Activated CD4-positive, alpha-beta T cell treated with anti-CD3 and anti-CD28 coated beads, Interleukin-2, amount 10 ng/mL, durations not matched to agents 7 days and 5 days (primary cell): ENCODE data around the gene KATNBL1. TPM values are rescaled to one million over a fixed set of nuclear protein-coding genes. Genes with fewer than 3 reads are reported as not detected.

Experiments used
- CTCF ChIA-PET: fragments of 350-600 bp; sonication (Branson Sonifier 250); formaldehyde crosslinking; loops from one replicate; lab custom pipeline; 2021; ENCODE audit warnings: antibody characterized with exemption; lab: Charles Lee
- POLR2A ChIA-PET: fragments of 350-600 bp; sonication (Branson Sonifier 250); formaldehyde crosslinking; loops from one replicate; lab custom pipeline; 2021; ENCODE audit warnings: antibody characterized with exemption; lab: Charles Lee
- DNase-seq: peaks from one replicate; pipeline ENCODE4 v3.0.0-alpha.2; 2020
- H3K27ac Mint-ChIP-seq: one replicate; pipeline ENCODE4 v1.8.0; 2021; ENCODE audit warnings: mild to moderate bottlenecking, moderate library complexity, mixed read lengths
- H3K27me3 Mint-ChIP-seq: one replicate; pipeline ENCODE4 v1.8.0; 2021; ENCODE audit warnings: mixed read lengths
- H3K36me3 Mint-ChIP-seq: one replicate; pipeline ENCODE4 v1.8.0; 2021; ENCODE audit warnings: low read depth, mixed read lengths
- H3K4me1 Mint-ChIP-seq: one replicate; pipeline ENCODE4 v1.8.0; 2021; ENCODE audit warnings: mixed read lengths
- H3K4me3 Mint-ChIP-seq: one replicate; pipeline ENCODE4 v1.8.0; 2021; ENCODE audit warnings: mild to moderate bottlenecking, moderate library complexity, mixed read lengths
- H3K9me3 Mint-ChIP-seq: one replicate; pipeline ENCODE4 v1.8.0; 2021; ENCODE audit warnings: mixed read lengths
- total RNA-seq, 2 experiments: library from RNA; stranded (reverse); gene quantifications; one replicate each; pipeline ENCODE4 v1.2.3, GENCODE V29; 2021

KATNBL1 gene
- total RNA-seq, 2 experiments from 2014 or later: 40.8 to 45.7 TPM

DNA sequence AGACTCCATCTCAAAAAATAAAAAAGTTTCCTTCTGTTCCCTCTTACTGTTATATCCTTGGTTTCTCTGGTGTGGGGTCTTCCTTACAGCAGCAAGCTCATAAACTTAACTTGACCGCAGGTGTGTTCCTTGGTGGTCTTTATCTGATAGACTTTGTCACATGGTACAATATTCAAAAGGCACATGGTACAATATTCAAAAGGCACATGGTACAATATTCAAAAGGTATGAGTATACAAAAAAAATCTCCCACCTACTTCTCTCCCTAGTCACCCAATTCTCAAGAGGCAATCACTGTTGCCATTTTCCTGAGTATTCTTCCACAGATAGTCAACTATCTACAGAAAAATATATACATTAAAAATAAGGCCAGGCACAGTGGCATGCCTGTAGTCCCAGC, 103.5 kb downstream of the KATNBL1 start:
- ChIA-PET CTCF (interaction anchor here (0.7 kb wide), 1 partner anchor 352 kb away, joined by 3 read pairs; no protein-coding TSS in a partner anchor), POLR2A (interaction anchor here (0.6 kb wide), 1 partner anchor 9 kb away, joined by 6 read pairs; no protein-coding TSS in a partner anchor)

DNA sequence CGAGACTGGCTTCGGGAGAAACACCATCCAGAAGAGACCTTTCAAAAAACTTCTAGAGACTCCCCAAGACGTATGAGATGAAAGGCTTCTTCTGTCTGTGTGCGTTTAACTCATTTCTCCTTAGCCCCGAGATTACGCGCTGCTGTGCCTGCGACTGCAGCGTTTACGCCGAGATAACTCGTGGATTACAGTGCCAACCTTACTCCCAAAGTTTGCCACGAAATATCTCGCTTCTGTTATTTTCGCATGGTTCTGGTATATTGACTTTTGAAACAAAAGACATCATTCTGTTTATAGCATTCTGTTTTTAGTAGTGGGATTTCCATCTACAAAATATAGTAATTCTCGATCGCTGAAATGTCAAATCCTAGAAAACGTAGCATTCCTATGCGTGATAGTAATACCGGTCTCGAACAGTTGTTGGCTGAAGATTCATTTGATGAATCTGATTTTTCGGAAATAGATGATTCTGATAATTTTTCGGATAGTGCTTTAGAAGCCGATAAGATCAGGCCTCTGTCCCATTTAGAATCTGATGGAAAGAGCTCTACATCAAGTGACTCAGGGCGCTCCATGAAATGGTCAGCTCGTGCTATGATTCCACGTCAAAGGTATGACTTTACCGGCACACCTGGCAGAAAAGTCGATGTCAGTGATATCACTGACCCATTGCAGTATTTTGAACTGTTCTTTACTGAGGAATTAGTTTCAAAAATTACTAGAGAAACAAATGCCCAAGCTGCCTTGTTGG, 107.5 kb downstream of the KATNBL1 start:
- peaks cover 23% of the 10 kb centered on the region for H3K36me3 Mint-ChIP-seq
- no peaks in the 10 kb centered on the region for H3K27me3 Mint-ChIP-seq
- ChIA-PET CTCF (interaction anchor here (0.7 to 1.4 kb wide), 5 partner anchors 12 to 108 kb away, joined by 3 to 4 read pairs (median 3); partner anchors contain the start of gene KATNBL1), POLR2A (no interaction called here)
- H3K4me3 Mint-ChIP-seq: peak overlapping the region; percentile 97
- peak overlapping the region; percentile 96 for H3K27ac Mint-ChIP-seq
- peaks cover 37% of the 10 kb centered on the region for H3K4me1 Mint-ChIP-seq
- DNase-seq: no peak
- H3K9me3 Mint-ChIP-seq: peaks cover 3% of the 10 kb centered on the region

More for the DNA sequence above, 103.5 kb downstream of the KATNBL1 start:
- Mint-ChIP-seq H3K9me3 (peaks cover 3% of the 10 kb centered on the region), H3K36me3 (peaks cover 20% of the 10 kb centered on the region), H3K4me1 (peaks cover 20% of the 10 kb centered on the region), H3K27me3 (no peaks in the 10 kb centered on the region), H3K4me3 (no peak overlapping the region), H3K27ac (no peak overlapping the region)
- DNase-seq: no peak

DNA sequence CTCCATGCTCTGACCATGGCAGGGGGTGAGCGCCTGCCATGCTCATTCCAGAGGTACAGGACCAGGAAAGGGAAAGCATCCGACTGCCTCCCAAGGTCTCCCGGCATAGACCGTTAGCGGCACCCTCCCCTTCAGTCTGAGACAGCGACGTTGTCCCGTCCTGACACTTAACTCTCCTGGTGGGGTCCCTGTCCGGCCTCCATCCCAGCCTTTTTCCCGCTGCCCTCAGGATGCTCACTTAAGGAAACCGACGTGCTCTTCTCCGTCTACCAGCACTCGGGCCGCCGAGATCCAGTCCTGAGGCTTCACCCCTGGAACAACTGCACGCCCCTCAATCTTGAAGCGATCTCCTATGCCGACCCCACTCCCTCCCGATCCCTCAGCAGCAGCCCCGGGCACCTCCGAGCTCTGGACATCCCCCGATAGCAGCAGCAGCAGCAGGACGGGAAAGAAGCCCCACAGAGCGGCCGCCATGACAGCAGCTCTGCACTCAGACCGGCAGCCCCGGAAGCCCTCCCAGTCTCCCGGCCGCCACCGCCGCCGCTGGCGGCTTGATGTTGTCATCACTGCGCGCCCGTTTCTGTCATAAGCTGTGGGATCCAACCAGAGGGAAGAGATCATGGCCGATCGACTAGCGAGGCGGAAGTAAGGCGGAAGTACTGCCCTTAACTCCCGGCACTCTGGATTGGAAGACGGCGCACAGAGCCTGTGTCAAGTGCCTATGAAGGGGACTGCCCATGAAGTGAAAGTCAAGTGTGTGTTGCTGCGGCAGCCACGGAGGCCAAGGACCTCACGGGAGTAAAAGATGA, 108.3 kb downstream of the KATNBL1 start, which contains the start of the genes EMC7 and PGBD4:
Gene EMC7 (minus strand): TSS at position 497 of the 809 bp plus-strand sequence. CDS start 23 bp downstream, at position 474.
Gene PGBD4 (plus strand): TSS at position 718 of the 809 bp plus-strand sequence. CDS start 449 bp downstream, outside the sequence.
- H3K4me1 Mint-ChIP-seq: peaks cover 38% of the 10 kb centered on the region
- peaks cover 3% of the 10 kb centered on the region for H3K9me3 Mint-ChIP-seq
- CTCF ChIA-PET: interaction anchor here (0.7 to 1.4 kb wide), 4 partner anchors 9 to 108 kb away, joined by 3 to 4 read pairs (median 3); partner anchors contain the start of gene KATNBL1
- POLR2A ChIA-PET: no interaction called here
- no peaks in the 10 kb centered on the region for H3K27me3 Mint-ChIP-seq
- peaks cover 24% of the 10 kb centered on the region for H3K36me3 Mint-ChIP-seq
- DNase-seq: peak; percentile 99
- H3K27ac Mint-ChIP-seq: peak within 1 kb of the TSS; percentile 96
- H3K4me3 Mint-ChIP-seq: peak within 1 kb of the TSS; percentile 97

DNA sequence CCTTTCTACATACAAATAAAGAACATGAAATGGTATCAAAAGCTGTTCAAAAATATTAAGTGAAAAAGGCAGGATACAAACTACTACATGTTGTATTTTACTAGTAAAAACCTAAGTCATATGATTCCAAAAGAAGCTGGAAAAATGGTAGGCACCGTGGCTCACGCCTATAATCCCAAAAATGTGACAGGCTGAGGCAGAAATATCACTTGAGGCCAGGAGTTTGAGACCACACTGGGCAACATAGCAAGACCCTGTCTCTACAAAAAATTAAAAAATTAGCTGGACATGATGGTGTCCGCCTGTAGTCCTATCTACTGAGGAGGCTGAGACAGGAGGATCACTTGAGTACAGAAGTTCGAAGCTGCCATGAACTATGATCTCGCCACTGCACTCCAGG, 110.0 kb downstream of the KATNBL1 start:
- H3K4me1 Mint-ChIP-seq: peaks cover 38% of the 10 kb centered on the region
- H3K9me3 Mint-ChIP-seq: peaks cover 3% of the 10 kb centered on the region
- H3K27me3 Mint-ChIP-seq: no peaks in the 10 kb centered on the region
- DNase-seq: no peak
- peaks cover 27% of the 10 kb centered on the region for H3K36me3 Mint-ChIP-seq
- POLR2A ChIA-PET: no interaction called here
- CTCF ChIA-PET: interaction anchor here (1.2 kb wide), 1 partner anchor 110 kb away, joined by 5 read pairs; the partner anchor contains the start of gene KATNBL1
- peak overlapping the region; percentile 97 for H3K4me3 Mint-ChIP-seq
- peak overlapping the region; percentile 71 for H3K27ac Mint-ChIP-seq

Other genes starting within 250 kb of the KATNBL1 start
- gene CHRM5, start 241.6 kb downstream of the KATNBL1 start, total RNA-seq: not detected
- gene AVEN, start 170.9 kb downstream of the KATNBL1 start, total RNA-seq: 1 to 10 TPM; 9.1 TPM
- 10 to 100 TPM; 63.1 to 65.6 TPM for gene EMC7, start 108.2 kb downstream of the KATNBL1 start, total RNA-seq
- 1 to 10 TPM; 3.8 to 4.1 TPM for gene PGBD4, start 108.0 kb downstream of the KATNBL1 start, total RNA-seq
- gene EMC4, start 14.9 kb upstream of the KATNBL1 start, total RNA-seq: 10 to 100 TPM; 72.6 to 78.0 TPM
- 10 to 100 TPM; 32.7 to 36.7 TPM for gene SLC12A6, start 127.7 kb upstream of the KATNBL1 start, total RNA-seq
- gene NOP10, start 133.0 kb upstream of the KATNBL1 start, total RNA-seq: 100 to 1,000 TPM; 162 to 207 TPM
- gene NUTM1, start 133.2 kb upstream of the KATNBL1 start, total RNA-seq: not detected
- gene LPCAT4, start 157.1 kb upstream of the KATNBL1 start, total RNA-seq: 100 to 1,000 TPM in 1 of 2 experiments, 10 to 100 TPM in 1; 98.2 to 101 TPM
- 100 to 1,000 TPM; 253 to 262 TPM for gene GOLGA8A, start 227.7 kb upstream of the KATNBL1 start, total RNA-seq